Esophagus squamous epithelium (tissue), 4 donors: ENCODE data around the gene USP50.
"Not testable (repeated sequence)": the region's sequence is repeated elsewhere in the genome, so short reads cannot be mapped to it uniquely, and the experiment has no call there.

Source experiments
- POLR2A ChIP-seq, 4 donors: fragments of 450-650 bp; IDR thresholded peaks; one replicate each; pipeline ENCODE4 v1.6.1; 2017; ENCODE audit warnings: antibody characterized with exemption in 4 of 4, mild to moderate bottlenecking in 4 of 4, moderate library complexity in 3 of 4
- TF ChIP-seq, protein P1 (sequence below), 6 experiments: fragments of 450-650 bp in 4 of 6; fragments of 200-600 bp in 2 of 6; sonication (generic) in 2 of 6; IDR thresholded peaks; one replicate each; pipeline ENCODE4 v1.5.1; 2016 to 2019; ENCODE audit warnings: antibody characterized with exemption in 6 of 6, mild to moderate bottlenecking in 4 of 6, moderate library complexity in 4 of 6

DNA sequence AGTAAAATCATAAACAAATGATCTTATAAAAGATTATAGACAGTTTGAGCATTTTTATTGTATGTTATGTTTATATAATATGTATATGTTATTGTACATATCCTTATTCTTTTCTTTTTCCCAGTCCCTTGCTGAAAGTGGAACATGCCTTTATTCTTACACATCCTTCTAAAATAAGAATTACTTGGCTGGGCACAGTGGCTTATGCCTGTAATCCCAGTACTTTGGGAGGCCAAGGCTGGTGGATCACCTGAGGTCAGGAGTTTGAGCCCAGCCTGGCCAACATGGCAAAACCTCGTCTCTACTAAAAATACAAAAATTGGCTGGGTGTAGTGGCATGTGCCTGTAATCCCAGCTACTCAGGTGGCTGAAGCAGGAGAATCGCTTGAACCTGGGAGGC, 51.9 kb downstream of the USP50 start:
- TF ChIP-seq, protein P1, sequence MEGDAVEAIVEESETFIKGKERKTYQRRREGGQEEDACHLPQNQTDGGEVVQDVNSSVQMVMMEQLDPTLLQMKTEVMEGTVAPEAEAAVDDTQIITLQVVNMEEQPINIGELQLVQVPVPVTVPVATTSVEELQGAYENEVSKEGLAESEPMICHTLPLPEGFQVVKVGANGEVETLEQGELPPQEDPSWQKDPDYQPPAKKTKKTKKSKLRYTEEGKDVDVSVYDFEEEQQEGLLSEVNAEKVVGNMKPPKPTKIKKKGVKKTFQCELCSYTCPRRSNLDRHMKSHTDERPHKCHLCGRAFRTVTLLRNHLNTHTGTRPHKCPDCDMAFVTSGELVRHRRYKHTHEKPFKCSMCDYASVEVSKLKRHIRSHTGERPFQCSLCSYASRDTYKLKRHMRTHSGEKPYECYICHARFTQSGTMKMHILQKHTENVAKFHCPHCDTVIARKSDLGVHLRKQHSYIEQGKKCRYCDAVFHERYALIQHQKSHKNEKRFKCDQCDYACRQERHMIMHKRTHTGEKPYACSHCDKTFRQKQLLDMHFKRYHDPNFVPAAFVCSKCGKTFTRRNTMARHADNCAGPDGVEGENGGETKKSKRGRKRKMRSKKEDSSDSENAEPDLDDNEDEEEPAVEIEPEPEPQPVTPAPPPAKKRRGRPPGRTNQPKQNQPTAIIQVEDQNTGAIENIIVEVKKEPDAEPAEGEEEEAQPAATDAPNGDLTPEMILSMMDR (IDR thresholded peaks at IDR 0.05): not testable (repeated sequence)
- TF ChIP-seq POLR2A (IDR thresholded peaks at IDR 0.05): not testable (repeated sequence)
